Activated naive CD8-positive, alpha-beta T cell (primary cell): ENCODE results near the gene STT3B.

Experiments
- H3K27ac Mint-ChIP-seq: one replicate; pipeline ENCODE4 v1.8.0; 2021; ENCODE audit warnings: mixed read lengths
- H3K27me3 Mint-ChIP-seq: one replicate; pipeline ENCODE4 v1.8.0; 2021; ENCODE audit warnings: mixed read lengths
- H3K36me3 Mint-ChIP-seq: one replicate; pipeline ENCODE4 v1.8.0; 2021; ENCODE audit warnings: mixed read lengths
- H3K4me1 Mint-ChIP-seq: one replicate; pipeline ENCODE4 v1.8.0; 2021; ENCODE audit warnings: low read depth, mixed read lengths
- H3K4me3 Mint-ChIP-seq: one replicate; pipeline ENCODE4 v1.8.0; 2021; ENCODE audit warnings: mild to moderate bottlenecking, mixed read lengths
- H3K9me3 Mint-ChIP-seq: one replicate; pipeline ENCODE4 v1.8.0; 2021; ENCODE audit warnings: low read depth, mixed read lengths

Gene STT3B

DNA sequence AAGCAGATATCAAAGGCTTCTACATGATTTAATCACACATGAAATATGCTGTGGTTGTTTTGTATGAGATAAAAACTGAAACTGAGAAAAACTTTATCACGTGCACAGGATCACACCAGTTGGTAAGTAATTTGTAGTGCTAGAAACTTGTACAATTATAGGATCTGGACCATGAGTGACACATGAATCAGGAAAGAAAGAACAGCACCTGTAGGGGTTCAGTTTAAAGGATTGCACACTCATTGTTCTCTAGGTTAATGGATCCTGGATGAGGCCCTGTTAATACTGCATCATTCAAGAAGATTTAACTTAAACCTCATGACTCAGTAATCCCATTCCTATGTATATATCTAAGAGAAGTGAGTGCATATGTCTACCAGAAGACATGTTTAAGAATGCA is 87.9 kb downstream of the STT3B start:
- no peaks in the 10 kb centered on the region for H3K9me3 Mint-ChIP-seq
- peaks cover 32% of the 10 kb centered on the region for H3K4me1 Mint-ChIP-seq
- H3K36me3 Mint-ChIP-seq = peaks cover 12% of the 10 kb centered on the region
- H3K27ac Mint-ChIP-seq = peak overlapping the region; percentile 50
- H3K4me3 Mint-ChIP-seq = no peak overlapping the region
- H3K27me3 Mint-ChIP-seq = no peaks in the 10 kb centered on the region

- peaks cover 29% of the 10 kb centered on the region for H3K4me1 Mint-ChIP-seq
- peaks cover 14% of the 10 kb centered on the region for H3K36me3 Mint-ChIP-seq
- H3K4me3 Mint-ChIP-seq = no peak overlapping the region
- H3K27me3 Mint-ChIP-seq = no peaks in the 10 kb centered on the region
- H3K27ac Mint-ChIP-seq = no peak overlapping the region
- no peaks in the 10 kb centered on the region for H3K9me3 Mint-ChIP-seq
These were observed 88.6 kb downstream of the STT3B start for GRCh38 chr3:31621314-31621713.

GRCh38 chr3:31622636-31623288 is 90.0 kb downstream of the STT3B start:
- peaks cover 27% of the 10 kb centered on the region for H3K4me1 Mint-ChIP-seq
- no peak overlapping the region for H3K27ac Mint-ChIP-seq
- H3K9me3 Mint-ChIP-seq = no peaks in the 10 kb centered on the region
- H3K36me3 Mint-ChIP-seq = peaks cover 13% of the 10 kb centered on the region
- H3K27me3 Mint-ChIP-seq = no peaks in the 10 kb centered on the region
- no peak overlapping the region for H3K4me3 Mint-ChIP-seq

DNA sequence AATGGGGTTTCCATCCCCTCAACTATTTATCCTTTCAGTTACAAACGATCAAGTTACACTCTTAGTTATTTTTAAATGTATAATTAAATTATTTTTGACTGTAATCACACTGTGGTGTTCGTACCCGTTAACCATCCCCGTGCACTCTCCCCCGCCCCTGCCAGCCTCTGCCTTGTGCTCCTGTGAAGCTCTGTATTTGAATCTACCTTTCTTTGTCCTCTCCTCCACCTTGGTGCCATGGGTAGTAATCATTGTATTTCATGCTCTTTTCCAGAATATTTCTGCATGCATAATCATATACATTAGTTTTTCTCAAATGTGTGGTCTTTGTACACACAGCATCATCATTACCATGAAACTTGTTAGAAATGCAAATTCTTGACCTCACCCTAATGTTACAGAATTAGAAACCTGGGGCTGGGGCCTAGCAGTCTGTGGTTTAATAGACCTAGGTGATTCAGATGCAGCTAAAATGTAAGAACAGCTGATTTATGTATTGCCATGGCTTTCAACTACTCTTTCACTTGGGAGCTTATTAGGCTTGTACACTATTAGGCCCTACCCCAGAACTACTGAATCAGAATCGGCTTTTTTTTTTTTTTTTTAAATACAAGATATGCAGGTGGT is 91.5 kb downstream of the STT3B start:
- Mint-ChIP-seq H3K36me3 (peaks cover 16% of the 10 kb centered on the region), H3K9me3 (no peaks in the 10 kb centered on the region), H3K4me1 (peaks cover 32% of the 10 kb centered on the region), H3K27me3 (no peaks in the 10 kb centered on the region), H3K27ac (peak overlapping the region; percentile 1), H3K4me3 (no peak overlapping the region)

DNA sequence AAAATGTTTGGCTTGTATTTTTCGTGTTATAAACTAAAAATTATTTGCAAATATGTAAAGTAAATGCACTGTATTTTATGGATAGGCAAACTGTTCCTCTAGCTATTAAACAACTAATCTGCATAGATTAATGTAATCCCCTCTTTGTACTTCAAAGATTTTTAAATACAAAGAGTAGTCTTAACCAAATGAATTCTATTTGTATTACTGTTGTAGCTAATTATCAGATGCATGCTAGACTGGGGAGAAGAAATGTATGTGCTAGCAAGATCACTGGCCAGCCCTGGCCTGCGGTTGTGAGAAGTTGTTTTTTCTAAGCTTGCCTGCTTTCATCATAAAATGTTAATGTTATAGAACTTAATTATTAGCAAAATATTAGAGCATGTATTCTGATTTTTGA is 92.6 kb downstream of the STT3B start:
- H3K27ac Mint-ChIP-seq = no peak overlapping the region
- no peak overlapping the region for H3K4me3 Mint-ChIP-seq
- H3K27me3 Mint-ChIP-seq = no peaks in the 10 kb centered on the region
- no peaks in the 10 kb centered on the region for H3K9me3 Mint-ChIP-seq
- H3K36me3 Mint-ChIP-seq = peaks cover 18% of the 10 kb centered on the region
- peaks cover 34% of the 10 kb centered on the region for H3K4me1 Mint-ChIP-seq

- H3K27me3 Mint-ChIP-seq = no peaks in the 10 kb centered on the region
- H3K36me3 Mint-ChIP-seq = peaks cover 22% of the 10 kb centered on the region
- peak overlapping the region; percentile 46 for H3K27ac Mint-ChIP-seq
- peaks cover 29% of the 10 kb centered on the region for H3K4me1 Mint-ChIP-seq
- H3K9me3 Mint-ChIP-seq = no peaks in the 10 kb centered on the region
- H3K4me3 Mint-ChIP-seq = no peak overlapping the region
These were observed 96.3 kb downstream of the STT3B start for GRCh38 chr3:31629054-31629453.

DNA sequence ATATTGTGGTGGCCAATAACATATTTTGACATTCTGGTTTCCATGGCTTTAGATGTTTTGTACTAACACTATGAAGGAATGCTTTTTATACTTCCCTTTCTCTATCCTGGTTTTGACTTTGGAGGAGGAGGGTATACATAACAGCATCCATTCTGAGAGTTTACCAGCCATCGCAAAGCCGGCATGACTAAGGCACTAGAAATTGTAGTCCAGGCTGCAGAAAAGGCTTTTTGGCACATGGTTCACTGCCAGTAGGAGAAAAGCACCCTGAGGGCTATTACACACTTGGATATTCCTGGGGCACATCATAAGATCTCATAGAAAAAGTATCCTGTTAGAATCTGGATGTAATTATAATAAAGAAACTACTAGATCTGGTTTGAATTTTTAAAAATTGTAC is 101.8 kb downstream of the STT3B start:
- H3K4me3 Mint-ChIP-seq = no peak overlapping the region
- H3K27me3 Mint-ChIP-seq = no peaks in the 10 kb centered on the region
- peaks cover 26% of the 10 kb centered on the region for H3K36me3 Mint-ChIP-seq
- peaks cover 52% of the 10 kb centered on the region for H3K4me1 Mint-ChIP-seq
- peak overlapping the region; percentile 58 for H3K27ac Mint-ChIP-seq
- H3K9me3 Mint-ChIP-seq = no peaks in the 10 kb centered on the region

DNA sequence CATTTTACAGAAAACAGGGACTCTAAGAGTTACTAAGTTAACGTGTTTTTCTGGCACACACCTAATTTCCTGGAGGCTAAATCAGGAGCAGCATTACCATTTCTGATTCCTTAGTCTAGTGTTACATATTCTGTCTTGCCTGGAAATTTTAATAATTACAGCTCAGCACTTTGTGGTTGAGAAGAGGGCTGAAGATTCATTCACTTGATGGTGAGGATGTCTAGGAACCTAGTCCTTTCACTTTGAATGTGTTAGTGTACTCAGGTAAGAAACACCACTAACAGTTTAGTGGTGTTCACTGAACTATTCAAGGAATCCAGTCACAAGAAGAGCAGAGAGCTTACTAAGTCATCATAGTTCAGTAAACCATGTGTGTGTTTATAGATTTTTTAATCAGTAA is 102.8 kb downstream of the STT3B start:
- H3K4me1 Mint-ChIP-seq = peaks cover 48% of the 10 kb centered on the region
- no peaks in the 10 kb centered on the region for H3K27me3 Mint-ChIP-seq
- peaks cover 28% of the 10 kb centered on the region for H3K36me3 Mint-ChIP-seq
- peak overlapping the region; percentile 88 for H3K27ac Mint-ChIP-seq
- H3K4me3 Mint-ChIP-seq = peak overlapping the region; percentile 59
- H3K9me3 Mint-ChIP-seq = no peaks in the 10 kb centered on the region

GRCh38 chr3:31636049-31636448 is 103.3 kb downstream of the STT3B start:
- Mint-ChIP-seq H3K4me3 (peak overlapping the region; percentile 59), H3K9me3 (no peaks in the 10 kb centered on the region), H3K4me1 (peaks cover 48% of the 10 kb centered on the region), H3K36me3 (peaks cover 27% of the 10 kb centered on the region), H3K27me3 (no peaks in the 10 kb centered on the region), H3K27ac (peak overlapping the region; percentile 88)

DNA sequence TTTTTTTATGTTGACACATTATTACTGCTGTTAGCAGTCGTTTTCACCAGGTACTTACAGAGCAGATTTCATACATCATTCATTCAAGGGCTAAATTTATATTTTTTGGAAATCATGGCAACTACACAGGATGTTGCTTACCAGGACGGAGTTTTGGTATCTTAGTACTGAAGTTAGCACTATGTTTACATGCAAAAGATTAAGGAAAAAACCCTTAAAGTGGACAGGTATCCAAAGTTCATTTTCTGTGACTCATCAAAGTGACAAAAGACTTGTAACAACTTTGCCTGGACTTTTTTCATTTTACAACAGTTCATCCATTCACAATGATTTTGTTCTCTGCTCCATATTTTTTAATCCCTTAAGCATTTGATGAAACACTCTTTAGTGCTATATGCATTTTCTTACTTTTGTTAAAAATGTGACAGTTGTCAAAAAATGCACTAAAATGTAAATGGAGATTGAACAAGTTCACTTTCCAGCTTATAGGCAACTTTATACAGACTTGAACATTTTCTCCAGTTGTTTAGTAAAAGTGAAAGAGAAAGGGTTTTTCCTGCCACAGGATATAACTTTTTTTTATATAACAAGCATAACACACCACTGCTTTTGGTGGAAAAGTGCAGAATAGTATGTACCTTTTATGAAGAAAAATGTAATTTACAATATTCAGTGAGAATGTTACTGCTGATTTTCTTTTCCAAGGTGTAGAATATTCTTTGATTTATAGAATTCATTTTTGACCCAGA is 104.1 kb downstream of the STT3B start:
- peaks cover 29% of the 10 kb centered on the region for H3K36me3 Mint-ChIP-seq
- H3K9me3 Mint-ChIP-seq = no peaks in the 10 kb centered on the region
- no peaks in the 10 kb centered on the region for H3K27me3 Mint-ChIP-seq
- peak overlapping the region; percentile 88 for H3K27ac Mint-ChIP-seq
- peak overlapping the region; percentile 44 for H3K4me3 Mint-ChIP-seq
- H3K4me1 Mint-ChIP-seq = peaks cover 51% of the 10 kb centered on the region

DNA sequence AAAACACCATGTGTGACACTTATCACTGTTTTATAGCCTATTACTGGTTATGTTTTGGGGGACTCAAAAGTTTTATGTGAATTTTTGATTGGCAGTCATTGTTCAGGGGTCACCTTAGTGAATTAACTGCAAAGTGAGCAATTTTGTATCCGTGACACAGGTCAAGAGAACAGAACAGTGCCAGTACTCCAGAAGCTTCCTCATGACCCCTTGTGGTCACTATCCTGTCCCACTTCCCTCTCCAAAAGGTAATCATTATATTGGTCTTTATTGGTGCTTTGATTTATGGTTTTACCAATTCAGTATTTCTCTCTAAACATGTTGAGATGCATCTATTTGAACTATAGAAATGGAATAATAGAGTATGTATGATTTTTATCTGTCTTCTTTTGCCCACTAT is 107.1 kb downstream of the STT3B start:
- H3K4me1 Mint-ChIP-seq = peaks cover 36% of the 10 kb centered on the region
- H3K27ac Mint-ChIP-seq = no peak overlapping the region
- no peaks in the 10 kb centered on the region for H3K27me3 Mint-ChIP-seq
- no peak overlapping the region for H3K4me3 Mint-ChIP-seq
- H3K9me3 Mint-ChIP-seq = peaks cover 4% of the 10 kb centered on the region
- H3K36me3 Mint-ChIP-seq = peaks cover 25% of the 10 kb centered on the region

DNA sequence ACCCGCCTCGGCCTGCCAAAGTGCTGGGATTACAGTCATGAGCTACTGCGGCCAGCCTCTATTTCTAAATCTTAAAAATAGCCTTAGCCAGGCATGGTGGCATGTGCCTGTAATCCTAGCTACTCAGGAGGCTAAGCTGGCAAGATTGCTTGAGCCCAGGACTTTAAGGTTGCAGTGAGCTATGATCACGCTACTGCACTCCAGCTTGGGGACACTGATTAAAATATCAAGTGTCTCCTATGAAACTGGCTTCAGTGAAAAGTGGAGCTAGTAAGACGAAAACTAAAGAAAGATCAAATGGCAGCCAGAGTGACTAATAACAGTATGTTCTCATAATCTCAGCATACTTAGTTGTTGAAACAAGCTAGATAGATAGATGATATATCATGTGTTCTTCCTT is 112.5 kb downstream of the STT3B start:
- Mint-ChIP-seq H3K9me3 (peaks cover 9% of the 10 kb centered on the region), H3K4me3 (no peak overlapping the region)

GRCh38 chr3:31648286-31648968 is 115.7 kb downstream of the STT3B start:
- Mint-ChIP-seq H3K4me1 (peaks cover 3% of the 10 kb centered on the region), H3K9me3 (peaks cover 32% of the 10 kb centered on the region), H3K36me3 (peaks cover 44% of the 10 kb centered on the region), H3K4me3 (no peak overlapping the region), H3K27me3 (no peaks in the 10 kb centered on the region), H3K27ac (no peak overlapping the region)

More for the DNA sequence above, 112.5 kb downstream of the STT3B start:
- Mint-ChIP-seq H3K27me3 (no peaks in the 10 kb centered on the region), H3K4me1 (peaks cover 6% of the 10 kb centered on the region), H3K27ac (no peak overlapping the region), H3K36me3 (peaks cover 36% of the 10 kb centered on the region)

DNA sequence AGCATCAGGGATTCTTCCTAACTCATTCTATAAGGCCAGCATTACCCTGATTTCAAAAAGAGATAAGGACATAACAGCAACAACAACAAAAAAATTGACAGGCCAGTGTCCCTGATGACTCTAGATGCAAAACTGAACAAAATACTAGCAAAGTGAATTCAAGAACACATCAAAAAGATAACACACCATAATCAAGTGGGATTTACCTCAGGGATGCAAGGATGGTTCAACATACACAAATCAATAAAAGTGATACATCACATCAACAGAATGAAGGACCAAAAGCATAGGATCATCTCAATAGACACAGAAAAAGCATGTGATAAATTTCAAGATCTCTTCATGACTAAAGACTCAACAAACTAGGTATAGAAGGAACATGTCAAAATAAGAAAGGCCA is 119.6 kb downstream of the STT3B start:
- H3K27me3 Mint-ChIP-seq = no peaks in the 10 kb centered on the region
- H3K36me3 Mint-ChIP-seq = peaks cover 40% of the 10 kb centered on the region
- H3K9me3 Mint-ChIP-seq = peaks cover 65% of the 10 kb centered on the region
- no peak overlapping the region for H3K27ac Mint-ChIP-seq
- H3K4me3 Mint-ChIP-seq = no peak overlapping the region
- H3K4me1 Mint-ChIP-seq = peaks cover 1% of the 10 kb centered on the region

GRCh38 chr3:31653464-31653863 is 120.7 kb downstream of the STT3B start:
- peaks cover 73% of the 10 kb centered on the region for H3K9me3 Mint-ChIP-seq
- no peak overlapping the region for H3K4me3 Mint-ChIP-seq

More at GRCh38 chr3:31653464-31653863, 120.7 kb downstream of the STT3B start:
- Mint-ChIP-seq H3K4me1 (no peaks in the 10 kb centered on the region), H3K27me3 (no peaks in the 10 kb centered on the region), H3K36me3 (peaks cover 36% of the 10 kb centered on the region), H3K27ac (no peak overlapping the region)
